K562 (cell line): ENCODE results near the gene STK32C. TPM values are rescaled to one million over a fixed set of nuclear protein-coding genes. Genes with fewer than 3 reads are reported as not detected.
A peak's percentile ranks its signal among the peaks of the same experiment; 100 is the strongest.

Experiments used
- ATF7 ChIP-seq: fragments of 450-650 bp; IDR thresholded peaks from 2 replicates; pipeline ENCODE4 v1.7.1; 2014; ENCODE audit warnings: mild to moderate bottlenecking, moderate library complexity
- BRF1 ChIP-seq: IDR thresholded peaks from 3 replicates; pipeline ENCODE4 v1.6.1; 2011; ENCODE audit warnings: borderline replicate concordance, mild to moderate bottlenecking; ENCODE audit not compliant: insufficient read length; ENCODE audit errors: extremely low read depth
- CBX1 ChIP-seq: sonication (generic); IDR thresholded peaks from 2 replicates; pipeline ENCODE4 v1.6.1; 2016; ENCODE audit warnings: antibody characterized with exemption, low read depth, mild to moderate bottlenecking
- CCNT2 ChIP-seq: IDR thresholded peaks from 2 replicates; pipeline ENCODE4 v1.6.1; 2011; ENCODE audit warnings: borderline replicate concordance, low read depth, mild to moderate bottlenecking, moderate library complexity, mixed read lengths, low read length; ENCODE audit not compliant: insufficient read length; ENCODE audit errors: extremely low read depth
- DIDO1 ChIP-seq: fragments of 450-650 bp; IDR thresholded peaks from 2 replicates; pipeline ENCODE4 v1.6.1; 2016; ENCODE audit warnings: low read depth, missing biosample characterization, missing genetic modification characterization
- DMBX1 ChIP-seq: fragments of 250-450 bp; sonication (Bioruptor Pico); IDR thresholded peaks from 2 replicates; pipeline ENCODE4 v1.8.0; 2022; ENCODE audit warnings: inconsistent platforms, mild to moderate bottlenecking, moderate library complexity, borderline replicate concordance
- E4F1 ChIP-seq: fragments of 250-450 bp; sonication (Bioruptor Pico); IDR thresholded peaks from 2 replicates; pipeline ENCODE4 v1.5.0; 2021; ENCODE audit warnings: mild to moderate bottlenecking, borderline replicate concordance
- ERF ChIP-seq: fragments of 450-650 bp; formaldehyde crosslinking; IDR thresholded peaks from 2 replicates; pipeline ENCODE4 v1.4.0; 2020; ENCODE audit warnings: mild to moderate bottlenecking, mixed read lengths
- ETS1 ChIP-seq: conservative IDR thresholded peaks from 2 replicates; pipeline ENCODE4 v1.6.1; 2011; ENCODE audit warnings: low read depth, mild to moderate bottlenecking, low read length; ENCODE audit not compliant: control insufficient read depth
- EZH2 ChIP-seq: IDR thresholded peaks from 2 replicates; pipeline ENCODE4 v1.6.1; 2012; ENCODE audit warnings: low read depth, mild to moderate bottlenecking, inconsistent platforms, low read length, borderline replicate concordance
- GABPB2 ChIP-seq: fragments of 250-450 bp; sonication (Bioruptor Pico); conservative IDR thresholded peaks from 2 replicates; pipeline ENCODE4 v1.5.1; 2021; ENCODE audit warnings: mild to moderate bottlenecking
- HNRNPK ChIP-seq: fragments of 200-400 bp; formaldehyde crosslinking; IDR thresholded peaks from one replicate; pipeline ENCODE4 v1.6.1; 2018; ENCODE audit warnings: mild to moderate bottlenecking, low read depth, low read length; ENCODE audit not compliant: poor library complexity, severe bottlenecking
- NCOR1 ChIP-seq: fragments of 450-650 bp; IDR thresholded peaks from 2 replicates; pipeline ENCODE4 v1.6.1; 2016; ENCODE audit warnings: mild to moderate bottlenecking, moderate library complexity
- NFE2 ChIP-seq: IDR thresholded peaks from 2 replicates; pipeline ENCODE4 v1.6.1; 2014; ENCODE audit warnings: antibody characterized with exemption, low read depth
- RBM34 ChIP-seq: fragments of 200-400 bp; formaldehyde crosslinking; IDR thresholded peaks from 2 replicates; pipeline ENCODE4 v1.6.1; 2018; ENCODE audit warnings: low read length, borderline replicate concordance; ENCODE audit not compliant: insufficient read depth
- RFX7 ChIP-seq: fragments of 250-450 bp; sonication (Bioruptor Pico); IDR thresholded peaks from 2 replicates; pipeline ENCODE4 v1.5.1; 2021; ENCODE audit warnings: mild to moderate bottlenecking
- SP2 ChIP-seq: IDR thresholded peaks from 2 replicates; pipeline ENCODE4 v1.6.1; 2011; ENCODE audit warnings: mild to moderate bottlenecking, low read depth, low read length, moderate library complexity; ENCODE audit not compliant: poor library complexity, severe bottlenecking; ENCODE audit errors: extremely low read depth
- SREBF1 ChIP-seq: fragments of 150-350 bp; IDR thresholded peaks from 2 replicates; pipeline ENCODE4 v1.6.1; 2014; ENCODE audit warnings: antibody characterized with exemption, low read depth, low read length, borderline replicate concordance
- SRSF7 ChIP-seq: fragments of 200-400 bp; formaldehyde crosslinking; optimal IDR thresholded peaks from 2 replicates; pipeline ENCODE3; 2017; ENCODE audit warnings: mild to moderate bottlenecking, low read depth, low read length
- XRCC3 ChIP-seq: fragments of 450-650 bp; IDR thresholded peaks from 2 replicates; pipeline ENCODE4 v1.6.1; 2017; ENCODE audit warnings: mild to moderate bottlenecking, moderate library complexity
- ZNF263 ChIP-seq: sonication (generic); formaldehyde crosslinking; IDR thresholded peaks from 2 replicates; pipeline ENCODE4 v1.8.0; 2022; ENCODE audit warnings: mild to moderate bottlenecking, missing genetic modification reagents, borderline replicate concordance
- ZNF354B ChIP-seq: fragments of 250-450 bp; sonication (Bioruptor Pico); IDR thresholded peaks from 2 replicates; pipeline ENCODE4 v1.4.0; 2020
- ZNF431 ChIP-seq: sonication (generic); formaldehyde crosslinking; IDR thresholded peaks from 2 replicates; pipeline ENCODE4 v1.8.0; 2022; ENCODE audit warnings: mild to moderate bottlenecking, missing genetic modification reagents
- ZNF644 ChIP-seq: fragments of 200-800 bp; sonication (Bioruptor generic); IDR thresholded peaks from 2 replicates; pipeline ENCODE4 v1.6.1; 2016; ENCODE audit warnings: low read depth, missing genetic modification characterization, missing compliant biosample characterization
- polyA plus RNA-seq, 8 experiments: library from polyadenylated mRNA; depleted of rRNA in 4 of 8; stranded (reverse) in 5 of 8; unstranded in 3 of 8; fragments of >200 nt; fragmentation: Nextera tagmentation in 2 of 8; fragmentation: Illumina TruSeq in 1 of 8; extraction: Ambion mirVana in 2 of 8; extraction: Trizol in 1 of 8; gene quantifications; 2 replicates each; pipeline versions ENCODE4 v1.2.1 to v1.2.3, GENCODE V29; 2011 to 2014; ENCODE audit warnings: inconsistent platforms in 1 of 8, missing spikeins in 1 of 8
- total RNA-seq, 7 experiments: library from RNA; depleted of rRNA in 6 of 7; stranded (reverse); fragments of >200 nt in 6 of 7; fragmentation: Illumina TruSeq in 2 of 7; extraction: Trizol in 2 of 7; gene quantifications; 2 replicates each; pipeline versions ENCODE4 v1.2.1 to v1.2.3, GENCODE V29; 2011 to 2021; ENCODE audit warnings: low replicate concordance in 1 of 7

STK32C gene
- total and polyA plus RNA-seq, 9 of the 15 experiments (the other 6 are each of a cell fraction or from before 2014, with no cell fraction given), result 1.5 to 20.9 (median 6.5) TPM

- TF ChIP-seq EZH2, result no peak
- TF ChIP-seq GABPB2, result no peak
- no peak for TF ChIP-seq XRCC3
- no peak for TF ChIP-seq ZNF431 (CRISPR knock-in tag)
- TF ChIP-seq ERF (CRISPR knock-in tag), result no peak
- TF ChIP-seq RFX7, result no peak
- TF ChIP-seq ZNF354B (CRISPR knock-in tag), result no peak
- TF ChIP-seq NCOR1, result no peak
- no peak for TF ChIP-seq BRF1
- TF ChIP-seq ZNF263 (CRISPR knock-in tag), result 0 out of 2 replicates have a peak, but pooled peaks have one; percentile 36
- TF ChIP-seq RBM34, result no peak
- no peak for TF ChIP-seq HNRNPK
- 0 out of 2 replicates have a peak, but pooled peaks have one; percentile 53 for TF ChIP-seq ETS1
- TF ChIP-seq NFE2, result peak; percentile 38; the same call in 1 of the 2 replicates
- TF ChIP-seq SREBF1, result no peak
- no peak for TF ChIP-seq CBX1
- TF ChIP-seq CCNT2, result no peak
- TF ChIP-seq SP2, result no peak
- no peak for TF ChIP-seq DIDO1 (tag)
- no peak for TF ChIP-seq SRSF7
- 0 out of 2 replicates have a peak, but pooled peaks have one; percentile 21 for TF ChIP-seq DMBX1 (CRISPR knock-in tag)
- no peak for TF ChIP-seq E4F1 (CRISPR knock-in tag)
- no peak for TF ChIP-seq ZNF644
- 0 out of 2 replicates have a peak, but pooled peaks have one; percentile 17 for TF ChIP-seq ATF7
Measured at GRCh38 chr10:132329565-132330485, 22.1 kb upstream of the STK32C start (continued).
